Inflammatory macrophage (primary cell): ENCODE data around the gene CFAP58.

Experiments used
- DNase-seq, 2 donors: peaks; one replicate each; pipeline ENCODE4 v3.0.0-alpha.2; 2020 to 2022

CFAP58 gene

GRCh38 chr10:104334561-104334960 lies 19.1 kb upstream of the CFAP58 start:
- no peak for DNase-seq

GRCh38 chr10:104334965-104335650 lies 18.5 kb upstream of the CFAP58 start:
- no peak for DNase-seq

GRCh38 chr10:104336821-104337467 lies 16.7 kb upstream of the CFAP58 start:
- DNase-seq, result peak; percentile 15 to 27

DNA sequence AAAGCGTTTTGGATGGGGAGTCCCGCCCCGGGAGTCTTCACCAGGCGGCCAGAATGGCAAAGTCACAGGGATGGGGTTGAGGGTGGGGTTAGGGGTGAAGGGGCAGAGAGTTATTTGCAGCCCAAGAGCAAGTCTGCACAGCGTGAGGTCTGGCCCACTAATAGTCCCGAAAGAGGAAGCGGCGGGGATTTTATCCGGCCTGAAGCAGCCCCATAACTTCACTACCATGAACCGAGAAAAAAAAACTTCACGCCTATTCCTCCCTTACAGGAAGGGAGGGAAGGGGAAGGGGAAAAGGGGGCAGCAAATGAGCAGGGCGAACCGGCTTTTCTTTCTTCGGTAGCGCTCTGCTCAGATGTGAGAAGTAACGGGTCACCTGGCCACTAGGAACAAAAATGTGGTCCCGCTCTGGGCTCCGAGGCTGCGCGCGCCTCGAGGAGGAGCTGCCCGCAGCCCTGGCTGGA lies 16.1 kb upstream of the CFAP58 start:
- DNase-seq, result peak; percentile 82 to 83

DNA sequence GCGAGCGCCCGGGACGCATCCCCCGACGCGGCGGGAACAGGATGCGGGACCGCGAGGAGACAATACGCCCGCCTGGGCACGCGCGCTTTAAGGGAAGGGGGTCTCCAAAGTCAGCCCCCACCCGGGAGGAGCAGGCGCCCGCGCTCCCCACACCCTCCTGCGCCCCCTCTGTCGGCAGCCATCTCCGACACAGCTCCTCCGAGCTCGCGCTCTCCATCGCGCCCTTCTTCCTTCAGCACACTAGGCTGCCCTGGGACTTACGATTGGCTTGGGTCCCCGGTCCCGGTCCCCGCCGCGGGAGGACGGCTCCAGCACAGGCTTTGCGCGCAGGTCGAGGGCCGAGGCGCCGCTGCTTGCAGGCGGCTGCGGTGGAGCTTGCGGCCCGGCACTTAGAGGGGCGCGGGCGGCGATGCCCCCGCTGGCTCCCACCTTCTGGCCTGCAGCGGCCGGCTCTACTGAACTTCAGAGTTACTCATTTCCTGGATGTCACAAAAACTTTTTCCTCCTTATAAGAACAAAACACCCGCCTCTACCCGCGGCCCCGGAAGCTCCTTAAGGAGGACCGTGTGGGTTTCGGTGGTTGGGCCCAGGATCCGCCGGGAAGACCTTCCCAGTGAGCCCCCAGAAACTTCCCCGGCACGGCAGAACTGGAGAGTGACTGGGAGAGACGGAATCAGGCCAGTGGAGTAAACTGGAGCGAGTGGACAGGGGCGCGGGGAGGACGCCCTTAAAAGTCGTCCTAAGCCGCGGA lies 15.5 kb upstream of the CFAP58 start, which contains the start of gene ITPRIP:
TSS of gene ITPRIP (minus strand) at position 481 of the 751 bp plus-strand sequence. CDS start 22,414 bp downstream, outside the sequence.
- peak; percentile 79 to 90 for DNase-seq

- no peak for DNase-seq
These were observed 14.0 kb upstream of the CFAP58 start for GRCh38 chr10:104339469-104340110.

GRCh38 chr10:104340111-104340526 lies 13.5 kb upstream of the CFAP58 start:
- DNase-seq, result no peak

DNA sequence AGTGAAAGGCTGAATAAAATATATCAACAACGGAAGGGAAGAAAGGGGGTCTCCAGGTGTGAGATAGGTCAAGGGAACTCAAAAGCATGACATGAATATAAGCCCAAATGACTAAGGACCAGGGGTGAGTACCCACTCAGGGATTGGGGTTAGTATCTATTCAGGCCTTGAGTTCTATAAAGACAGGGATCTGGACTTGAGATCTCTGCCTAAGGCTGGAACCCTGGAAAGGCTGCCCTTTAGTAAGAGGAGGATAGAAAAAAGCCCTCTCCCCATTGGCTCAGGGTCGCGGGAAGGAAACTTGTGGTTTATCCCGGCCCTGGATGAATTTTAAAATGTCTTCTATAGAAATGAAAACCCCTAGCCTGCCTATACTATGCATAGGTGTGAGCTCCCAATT lies 13.0 kb upstream of the CFAP58 start:
- DNase-seq, result no peak

DNA sequence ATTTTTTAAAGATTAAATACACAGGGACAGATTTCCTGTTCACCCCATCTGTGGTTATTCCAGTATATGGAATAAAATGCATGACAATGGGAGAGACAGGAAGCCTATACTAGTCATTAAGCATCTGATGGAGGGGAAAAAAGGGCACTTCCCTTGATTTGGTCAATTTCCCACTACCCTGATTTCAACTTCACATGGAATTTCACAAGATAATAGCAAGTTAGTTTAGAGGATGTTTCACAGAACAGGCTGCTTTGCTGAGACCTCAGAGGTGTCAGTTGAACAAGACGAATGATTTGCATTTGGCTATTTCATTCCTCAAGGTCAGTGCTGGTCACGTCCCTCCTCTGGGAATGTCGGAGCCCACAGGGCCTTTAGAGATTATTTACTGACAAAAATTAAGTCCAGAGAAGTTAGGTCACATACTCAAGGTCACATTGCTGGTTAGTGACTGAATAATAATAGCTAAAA lies 10.7 kb upstream of the CFAP58 start:
- no peak for DNase-seq

- no peak for DNase-seq
These were observed 9.4 kb upstream of the CFAP58 start for GRCh38 chr10:104344219-104344618.

- no peak for DNase-seq
These were observed 8.1 kb upstream of the CFAP58 start for GRCh38 chr10:104345515-104345914.

DNA sequence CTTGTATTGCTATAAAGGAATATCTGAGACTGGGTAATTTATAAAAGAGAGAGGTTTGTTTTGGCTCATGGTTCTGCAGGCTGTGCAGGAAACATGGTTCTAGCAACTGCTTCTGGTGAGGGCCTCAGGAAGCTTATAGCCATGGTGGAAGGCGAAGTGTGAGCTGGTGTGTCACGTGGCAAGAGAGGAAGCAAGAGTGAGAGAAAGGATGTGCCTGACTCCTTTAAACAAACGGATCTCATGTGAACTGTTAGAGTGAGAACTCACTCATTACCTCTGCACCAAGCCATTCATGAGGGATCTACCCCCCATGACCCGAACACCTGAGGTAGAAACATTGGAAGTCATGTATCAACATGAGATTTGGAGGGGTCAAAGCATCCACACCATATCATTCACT lies 7.7 kb upstream of the CFAP58 start:
- no peak for DNase-seq

DNA sequence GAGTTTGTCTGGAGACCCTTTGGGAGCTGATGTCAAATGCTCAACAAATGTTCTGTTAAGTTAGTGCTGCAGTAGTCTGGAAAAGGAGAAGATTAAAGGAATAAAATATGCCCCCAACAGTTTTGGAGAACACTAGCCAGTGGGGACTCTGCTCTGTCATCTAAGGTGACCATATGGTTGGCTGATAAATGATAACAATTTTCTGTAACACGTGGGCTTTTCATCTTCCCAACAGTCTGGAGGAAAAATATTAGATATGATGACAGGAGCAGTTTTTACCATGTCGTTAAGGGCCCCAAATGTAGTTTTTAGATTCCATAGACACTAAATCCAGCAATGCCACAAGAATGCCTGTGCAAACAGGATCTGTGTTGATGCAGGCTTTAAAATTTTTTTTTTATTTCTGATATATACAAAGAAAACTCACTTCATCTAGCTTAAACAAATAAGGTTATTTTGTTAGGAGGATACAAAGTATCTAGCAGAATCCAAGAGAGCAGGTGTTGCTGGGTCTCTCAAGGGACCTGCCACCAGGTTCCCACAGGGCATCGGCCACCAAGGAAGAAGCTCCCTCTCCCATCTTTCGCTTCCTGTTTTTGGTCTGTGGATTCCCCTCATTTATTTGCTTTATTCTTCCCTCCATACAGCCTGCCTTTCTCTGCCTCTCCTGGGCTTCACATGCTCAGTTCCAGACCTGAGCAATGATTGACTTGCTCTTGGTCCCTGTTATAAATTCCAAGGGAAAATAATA lies 6.2 kb upstream of the CFAP58 start:
- DNase-seq, result no peak

DNA sequence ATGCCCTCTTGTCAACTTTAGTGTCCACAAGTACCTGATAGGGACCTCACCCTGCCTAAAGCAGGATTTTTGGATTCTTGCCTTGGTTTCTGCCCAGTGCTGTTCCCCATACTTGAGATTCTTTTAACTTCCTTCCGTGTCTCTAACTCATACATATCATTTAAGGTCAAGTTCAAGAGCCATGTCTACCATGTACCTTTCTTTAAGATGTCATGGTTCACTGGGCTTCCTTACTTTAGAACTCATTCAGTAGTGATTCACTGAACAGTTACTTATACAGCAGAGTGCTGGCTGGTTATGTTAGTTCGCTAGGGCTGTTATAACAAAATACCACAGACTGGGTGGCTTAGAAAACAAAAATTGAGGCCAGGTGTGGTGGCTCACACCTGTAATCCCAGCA lies 5.0 kb upstream of the CFAP58 start:
- DNase-seq, result no peak

- peak; percentile 65 to 87 for DNase-seq
These were observed 4.0 kb upstream of the CFAP58 start for GRCh38 chr10:104349623-104350126.

- DNase-seq, result peak; percentile 55 to 62
These were observed 3.5 kb upstream of the CFAP58 start for GRCh38 chr10:104350127-104350635.

- peak; percentile 89 to 94 for DNase-seq
These were observed 2.5 kb upstream of the CFAP58 start for GRCh38 chr10:104351061-104351702.

DNA sequence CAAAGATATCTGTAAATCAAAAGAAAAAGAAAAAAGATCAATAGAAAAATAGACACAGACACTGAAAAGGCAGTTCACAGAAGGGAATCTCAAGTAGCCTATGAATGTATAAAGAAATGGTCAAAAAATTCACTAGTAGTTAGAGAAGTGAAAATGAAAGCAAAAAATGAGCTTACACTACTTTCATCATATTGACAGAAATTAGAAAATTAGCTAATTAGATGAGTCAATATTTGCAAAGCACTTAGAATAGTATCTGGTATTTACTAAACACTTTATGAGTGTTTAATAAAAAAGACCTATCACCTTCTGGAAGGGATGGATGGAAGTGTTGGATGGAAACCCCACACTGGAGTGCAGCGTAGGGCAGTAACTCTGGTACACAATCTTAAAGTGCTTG lies 1.7 kb upstream of the CFAP58 start:
- DNase-seq, result peak in 1 of 2 donors; percentile 49

- DNase-seq, result peak in 1 of 2 donors; percentile 51
These were observed 6.2 kb downstream of the CFAP58 start for GRCh38 chr10:104359811-104360210.

- DNase-seq, result no peak
These were observed 14.3 kb downstream of the CFAP58 start for GRCh38 chr10:104367904-104368303.

- DNase-seq, result no peak
These were observed 14.7 kb downstream of the CFAP58 start for GRCh38 chr10:104368381-104368780.
